ENCODE measurements around the gene ARHGEF25. TPM values are rescaled to one million over a fixed set of nuclear protein-coding genes. Genes with fewer than 3 reads are reported as not detected.

ARHGEF25 gene
- total RNA-seq, 3 donors from 2014 or later (not counting 1 experiment from before 2014, with no cell fraction given): 3.1 to 6.5 (median 5.1) TPM

- ATAC-seq: no peak
- TF ChIP-seq CTCF (IDR thresholded peaks at IDR 0.05): no peak
Measured at GRCh38 chr12:57574795-57575194, 36.4 kb upstream of the ARHGEF25 start.

GRCh38 chr12:57575771-57576612, 35.2 kb upstream of the ARHGEF25 start:
- no peak overlapping the region for H3K27ac Mint-ChIP-seq
- 88% methylated on average over 12 of the region's 12 CpGs for WGBS (ENCODE audit: insufficient coverage)

More at GRCh38 chr12:57574795-57575194, 36.4 kb upstream of the ARHGEF25 start:
- Mint-ChIP-seq H3K4me3 (no peak overlapping the region), H3K36me3 (no peaks in the 10 kb centered on the region), H3K4me1 (no peaks in the 10 kb centered on the region), H3K27ac (no peak overlapping the region), H3K9me3 (no peaks in the 10 kb centered on the region), H3K27me3 (ENCODE audit: low read depth in 2 of 2) (peaks cover 0 to 7% of the 10 kb centered on the region in 2 donors)
- Histone ChIP-seq H3K27me3 (ENCODE audit: control insufficient read depth, insufficient read depth, low read length) (no peaks in the 10 kb centered on the region), H3K9me3 (ENCODE audit: control insufficient read depth, insufficient read depth, low read length) (no peaks in the 10 kb centered on the region), H3K4me1 (ENCODE audit: control insufficient read depth, insufficient read depth, low read length) (no peaks in the 10 kb centered on the region), H3K27ac (ENCODE audit: low read length) (no peak overlapping the region), H3K36me3 (ENCODE audit: control insufficient read depth, insufficient read depth, low read length) (no peaks in the 10 kb centered on the region), H3K4me3 (ENCODE audit: low read length) (no peak overlapping the region)
- WGBS (ENCODE audit: insufficient coverage): 90% methylated on average over 10 of the region's 10 CpGs
- intact Hi-C loops (cut with micrococcal nuclease): no loop called here
- no peak for DNase-seq

GRCh38 chr12:57576613-57577160, 34.5 kb upstream of the ARHGEF25 start:
- H3K4me1 Mint-ChIP-seq: no peaks in the 10 kb centered on the region
- no peaks in the 10 kb centered on the region for H3K9me3 ChIP-seq (ENCODE audit: control insufficient read depth, insufficient read depth, low read length)
- ATAC-seq (no peak), DNase-seq (no peak)
- no peak for TF ChIP-seq CTCF (IDR thresholded peaks at IDR 0.05)
- H3K27ac Mint-ChIP-seq: no peak overlapping the region
- H3K27me3 ChIP-seq (ENCODE audit: control insufficient read depth, insufficient read depth, low read length): no peaks in the 10 kb centered on the region
- no peak overlapping the region for H3K4me3 ChIP-seq (ENCODE audit: low read length)
- H3K4me3 Mint-ChIP-seq: no peak overlapping the region
- no peaks in the 10 kb centered on the region for H3K36me3 ChIP-seq (ENCODE audit: control insufficient read depth, insufficient read depth, low read length)
- 89% methylated on average over 9 of the region's 9 CpGs for WGBS (ENCODE audit: insufficient coverage)
- intact Hi-C loops (cut with micrococcal nuclease): no loop called here
- H3K36me3 Mint-ChIP-seq: no peaks in the 10 kb centered on the region
- H3K27ac ChIP-seq (ENCODE audit: low read length): no peak overlapping the region
- peaks cover 0 to 8% of the 10 kb centered on the region in 2 donors for H3K27me3 Mint-ChIP-seq (ENCODE audit: low read depth in 2 of 2)
- H3K9me3 Mint-ChIP-seq: no peaks in the 10 kb centered on the region
- H3K4me1 ChIP-seq (ENCODE audit: control insufficient read depth, insufficient read depth, low read length): no peaks in the 10 kb centered on the region

More at GRCh38 chr12:57575771-57576612, 35.2 kb upstream of the ARHGEF25 start:
- H3K36me3 ChIP-seq (ENCODE audit: control insufficient read depth, insufficient read depth, low read length): no peaks in the 10 kb centered on the region
- no peak for TF ChIP-seq CTCF (IDR thresholded peaks at IDR 0.05)
- H3K4me1 Mint-ChIP-seq: no peaks in the 10 kb centered on the region
- H3K27ac ChIP-seq (ENCODE audit: low read length): no peak overlapping the region
- no peak for ATAC-seq
- intact Hi-C loops (cut with micrococcal nuclease): no loop called here
- H3K27me3 Mint-ChIP-seq (ENCODE audit: low read depth in 2 of 2): peaks cover 0 to 8% of the 10 kb centered on the region in 2 donors
- no peaks in the 10 kb centered on the region for H3K4me1 ChIP-seq (ENCODE audit: control insufficient read depth, insufficient read depth, low read length)
- no peak overlapping the region for H3K4me3 Mint-ChIP-seq
- no peak for DNase-seq
- no peaks in the 10 kb centered on the region for H3K27me3 ChIP-seq (ENCODE audit: control insufficient read depth, insufficient read depth, low read length)
- no peak overlapping the region for H3K4me3 ChIP-seq (ENCODE audit: low read length)
- H3K9me3 ChIP-seq (ENCODE audit: control insufficient read depth, insufficient read depth, low read length): no peaks in the 10 kb centered on the region
- H3K9me3 Mint-ChIP-seq: no peaks in the 10 kb centered on the region
- no peaks in the 10 kb centered on the region for H3K36me3 Mint-ChIP-seq

All from natural killer cell (primary cell).